G401.6 (cell line): ENCODE data around the gene TAMALIN.

Experiments used
- FAIRE-seq: peaks from 2 replicates; lab custom pipeline; 2012; peaks lifted over from hg19 to GRCh38; lab: Jason Lieb, UNC

TAMALIN gene

GRCh38 chr12:52014567-52015530 is 8.1 kb downstream of the TAMALIN start:
- FAIRE-seq: no peak

- no peak for FAIRE-seq
These were observed 8.8 kb downstream of the TAMALIN start for GRCh38 chr12:52015532-52016041.

GRCh38 chr12:52018433-52019112 is 11.8 kb downstream of the TAMALIN start:
- no peak for FAIRE-seq

- no peak for FAIRE-seq
These were observed 12.5 kb downstream of the TAMALIN start for GRCh38 chr12:52019113-52019770.

GRCh38 chr12:52020539-52021336 is 14.0 kb downstream of the TAMALIN start:
- no peak for FAIRE-seq

- no peak for FAIRE-seq
These were observed 16.1 kb downstream of the TAMALIN start for GRCh38 chr12:52022841-52023181.

GRCh38 chr12:52023182-52023975 is 16.6 kb downstream of the TAMALIN start:
- FAIRE-seq: no peak

- FAIRE-seq: no peak
These were observed 17.4 kb downstream of the TAMALIN start for GRCh38 chr12:52023976-52024688.

GRCh38 chr12:52024845-52025230 is 18.1 kb downstream of the TAMALIN start:
- FAIRE-seq: no peak

GRCh38 chr12:52026263-52026662 is 19.5 kb downstream of the TAMALIN start:
- no peak for FAIRE-seq

- FAIRE-seq: no peak
These were observed 20.5 kb downstream of the TAMALIN start for GRCh38 chr12:52027085-52027843.

- FAIRE-seq: no peak
These were observed 22.9 kb downstream of the TAMALIN start for GRCh38 chr12:52029685-52030084.

GRCh38 chr12:52032446-52032803 is 25.7 kb downstream of the TAMALIN start:
- FAIRE-seq: no peak

- peak; percentile 95 for FAIRE-seq
These were observed 26.2 kb downstream of the TAMALIN start for GRCh38 chr12:52032804-52033445.

GRCh38 chr12:52033446-52034140 is 26.8 kb downstream of the TAMALIN start:
- FAIRE-seq: no peak

GRCh38 chr12:52035190-52035589 is 28.4 kb downstream of the TAMALIN start:
- FAIRE-seq: no peak

GRCh38 chr12:52035926-52036325 is 29.2 kb downstream of the TAMALIN start:
- no peak for FAIRE-seq

- no peak for FAIRE-seq
These were observed 29.9 kb downstream of the TAMALIN start for GRCh38 chr12:52036587-52037171.
